GM10266 (cell line): ENCODE measurements around the gene ARHGAP25.

Experiments used
- DNase-seq: peaks from one replicate; pipeline ENCODE4 v3.0.0; 2012; ENCODE audit errors: extremely low spot score
- TF ChIP-seq, protein P1 (sequence below): IDR thresholded peaks from 2 replicates; pipeline ENCODE4 v1.5.1; 2012; ENCODE audit warnings: mild to moderate bottlenecking, low read depth; ENCODE audit not compliant: control insufficient read depth, insufficient read depth; ENCODE audit errors: missing control alignments

The ARHGAP25 gene

DNA sequence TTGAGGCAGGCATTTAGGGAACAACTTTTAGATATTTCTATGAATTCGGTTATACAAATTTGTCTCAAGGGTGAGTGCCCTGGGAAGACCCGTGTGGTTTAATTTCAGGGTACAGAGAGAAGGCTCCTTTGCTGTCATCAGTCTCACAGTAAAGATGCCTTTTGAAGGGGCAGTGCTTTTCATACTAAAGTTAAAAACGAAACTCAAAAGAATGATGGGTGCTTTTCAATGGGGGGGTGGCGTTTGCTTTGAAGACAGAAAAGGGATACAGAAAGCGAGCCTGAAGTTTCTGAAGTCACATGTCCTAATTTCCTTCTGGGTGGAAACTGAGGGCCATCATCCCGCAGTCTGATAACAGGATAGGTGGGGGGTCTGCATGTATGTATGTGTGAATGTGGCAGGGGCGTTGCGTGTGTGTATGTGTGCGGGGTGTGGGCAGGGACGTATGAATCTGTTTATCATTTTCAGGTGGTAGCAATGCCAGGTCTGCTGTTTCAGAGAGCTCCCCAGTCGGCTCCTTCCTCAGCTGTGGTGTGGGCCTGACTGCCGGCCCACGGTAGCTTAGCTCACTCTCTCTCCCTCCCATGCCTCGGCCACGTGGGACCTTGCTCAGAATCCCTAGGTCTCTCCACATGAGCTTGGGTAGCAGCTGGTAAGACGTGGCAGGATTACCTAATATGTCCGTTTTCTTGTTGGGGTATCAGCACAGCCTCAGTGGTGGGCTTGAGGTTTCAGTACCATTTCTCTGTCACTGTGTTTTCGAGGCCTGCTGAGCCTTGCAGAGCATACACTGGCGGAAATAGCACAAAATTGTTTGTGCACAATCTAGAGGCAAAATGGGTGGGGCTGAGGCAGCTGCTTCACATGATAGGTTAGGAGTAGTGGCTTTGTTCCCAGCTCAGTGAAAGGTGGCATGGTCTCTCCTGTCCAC, 32.7 kb downstream of the ARHGAP25 start:
- no peak for DNase-seq
- TF ChIP-seq, protein P1, sequence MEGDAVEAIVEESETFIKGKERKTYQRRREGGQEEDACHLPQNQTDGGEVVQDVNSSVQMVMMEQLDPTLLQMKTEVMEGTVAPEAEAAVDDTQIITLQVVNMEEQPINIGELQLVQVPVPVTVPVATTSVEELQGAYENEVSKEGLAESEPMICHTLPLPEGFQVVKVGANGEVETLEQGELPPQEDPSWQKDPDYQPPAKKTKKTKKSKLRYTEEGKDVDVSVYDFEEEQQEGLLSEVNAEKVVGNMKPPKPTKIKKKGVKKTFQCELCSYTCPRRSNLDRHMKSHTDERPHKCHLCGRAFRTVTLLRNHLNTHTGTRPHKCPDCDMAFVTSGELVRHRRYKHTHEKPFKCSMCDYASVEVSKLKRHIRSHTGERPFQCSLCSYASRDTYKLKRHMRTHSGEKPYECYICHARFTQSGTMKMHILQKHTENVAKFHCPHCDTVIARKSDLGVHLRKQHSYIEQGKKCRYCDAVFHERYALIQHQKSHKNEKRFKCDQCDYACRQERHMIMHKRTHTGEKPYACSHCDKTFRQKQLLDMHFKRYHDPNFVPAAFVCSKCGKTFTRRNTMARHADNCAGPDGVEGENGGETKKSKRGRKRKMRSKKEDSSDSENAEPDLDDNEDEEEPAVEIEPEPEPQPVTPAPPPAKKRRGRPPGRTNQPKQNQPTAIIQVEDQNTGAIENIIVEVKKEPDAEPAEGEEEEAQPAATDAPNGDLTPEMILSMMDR: no peak

DNA sequence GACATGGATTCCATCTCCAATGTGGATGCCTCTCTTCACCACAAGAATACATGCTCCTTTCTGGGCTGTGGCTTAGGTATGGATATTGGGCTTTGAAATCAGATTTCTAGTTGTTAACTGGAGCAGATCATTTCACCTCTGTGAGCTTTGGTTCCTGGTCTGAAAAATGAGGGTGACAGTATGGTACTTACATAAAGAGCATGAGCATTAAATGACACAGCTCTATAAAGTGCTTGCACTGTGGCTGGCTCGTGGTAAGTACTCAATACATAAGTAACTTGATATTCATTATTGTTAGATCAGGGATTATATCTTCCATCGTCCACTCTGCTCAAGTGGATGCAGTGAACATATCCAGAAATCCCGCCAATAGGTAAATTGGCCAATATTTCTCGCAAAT, 33.4 kb downstream of the ARHGAP25 start:
- DNase-seq: no peak
- TF ChIP-seq, protein P1: no peak

- no peak for DNase-seq
- TF ChIP-seq, protein P1: no peak
Measured at GRCh38 chr2:68768461-68768860, 33.9 kb downstream of the ARHGAP25 start.

GRCh38 chr2:68768951-68769350, 34.3 kb downstream of the ARHGAP25 start:
- no peak for DNase-seq
- TF ChIP-seq, protein P1: no peak

DNA sequence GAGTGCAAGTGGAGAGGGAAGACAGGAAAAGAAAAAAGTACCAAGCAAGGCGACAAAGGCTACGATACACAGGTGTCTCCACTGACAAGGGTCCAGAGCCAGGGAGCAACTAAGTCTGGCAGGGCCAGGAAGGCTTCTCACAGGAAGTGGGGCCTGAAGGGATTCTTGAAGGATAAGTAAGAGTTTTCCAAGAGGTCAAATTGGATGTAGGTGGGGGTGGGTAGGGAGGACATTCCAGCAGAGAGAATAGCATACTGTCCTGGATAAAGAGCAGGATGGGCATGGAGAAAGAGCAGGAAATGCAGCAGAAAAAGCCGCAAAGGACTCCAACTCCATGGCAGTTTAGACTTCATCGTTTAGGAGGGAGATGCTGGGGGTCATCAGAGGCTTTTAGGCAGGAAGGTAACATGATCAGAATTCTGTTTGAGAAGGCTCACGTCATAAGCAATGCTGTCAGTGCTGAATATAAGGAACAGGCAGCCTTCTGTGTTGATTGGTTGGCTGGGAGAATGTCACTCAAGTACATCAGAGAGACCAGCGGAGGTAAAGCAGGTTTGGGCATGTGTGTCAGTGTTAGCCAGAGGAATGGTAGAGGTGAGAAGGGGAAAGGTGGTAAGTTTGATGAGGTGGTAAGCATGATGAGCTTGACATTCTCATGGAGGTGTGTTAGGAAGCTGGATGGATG, 35.1 kb downstream of the ARHGAP25 start:
- TF ChIP-seq, protein P1: no peak
- no peak for DNase-seq

GRCh38 chr2:68770271-68771111, 35.9 kb downstream of the ARHGAP25 start:
- TF ChIP-seq, protein P1: no peak
- no peak for DNase-seq
